ENCODE results near the gene RAI2. TPM values are rescaled to one million over a fixed set of nuclear protein-coding genes. Genes with fewer than 3 reads are reported as not detected.
A peak's percentile ranks its signal among the peaks of the same experiment; 100 is the strongest.

RAI2 gene
- 0.59 TPM in 1 of 2 replicates, not detected in the other for total RNA-seq (ENCODE audit: low replicate concordance)

DNA sequence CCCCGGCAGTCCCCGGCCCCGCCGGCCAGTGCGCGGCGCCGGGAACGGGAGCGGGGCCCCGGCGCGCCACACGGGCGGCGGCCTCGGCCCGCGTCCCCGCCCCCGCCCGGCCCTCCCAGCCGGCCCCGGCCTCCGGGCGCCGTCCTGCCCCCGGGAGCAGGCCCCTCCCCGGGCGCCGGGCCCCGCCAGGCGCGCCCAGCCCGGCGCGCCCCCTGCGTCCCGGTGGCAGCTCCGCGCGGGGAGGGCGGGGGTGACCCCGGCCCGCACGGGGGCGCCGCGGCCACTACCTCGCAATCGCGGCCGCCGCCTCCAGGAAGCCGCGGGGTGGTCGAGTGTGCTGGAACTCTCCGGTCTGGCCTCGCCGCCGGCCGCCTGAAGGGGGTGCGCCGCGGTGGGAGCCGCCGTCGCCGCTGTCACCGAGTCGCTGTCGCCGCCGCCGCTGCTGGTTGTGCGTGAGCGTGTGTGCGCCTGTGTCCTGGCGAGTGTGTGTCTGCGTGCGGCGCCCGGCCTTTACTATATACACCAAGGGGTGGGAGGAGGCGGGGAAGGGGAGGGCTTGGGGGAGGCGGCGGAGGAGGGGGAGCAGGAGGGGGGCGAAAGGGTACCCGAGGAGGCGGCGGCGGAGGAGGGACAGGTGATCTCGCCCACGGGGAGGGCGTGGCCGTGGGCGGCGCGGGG, at the start of gene RAI2:
Gene RAI2, minus strand, starts transcription at position 488 of the 678 bp plus-strand sequence. CDS start 59,288 bp downstream, outside the sequence.
- no peak for TF ChIP-seq EZH2 (IDR thresholded peaks at IDR 0.05)
- TF ChIP-seq, protein P1, sequence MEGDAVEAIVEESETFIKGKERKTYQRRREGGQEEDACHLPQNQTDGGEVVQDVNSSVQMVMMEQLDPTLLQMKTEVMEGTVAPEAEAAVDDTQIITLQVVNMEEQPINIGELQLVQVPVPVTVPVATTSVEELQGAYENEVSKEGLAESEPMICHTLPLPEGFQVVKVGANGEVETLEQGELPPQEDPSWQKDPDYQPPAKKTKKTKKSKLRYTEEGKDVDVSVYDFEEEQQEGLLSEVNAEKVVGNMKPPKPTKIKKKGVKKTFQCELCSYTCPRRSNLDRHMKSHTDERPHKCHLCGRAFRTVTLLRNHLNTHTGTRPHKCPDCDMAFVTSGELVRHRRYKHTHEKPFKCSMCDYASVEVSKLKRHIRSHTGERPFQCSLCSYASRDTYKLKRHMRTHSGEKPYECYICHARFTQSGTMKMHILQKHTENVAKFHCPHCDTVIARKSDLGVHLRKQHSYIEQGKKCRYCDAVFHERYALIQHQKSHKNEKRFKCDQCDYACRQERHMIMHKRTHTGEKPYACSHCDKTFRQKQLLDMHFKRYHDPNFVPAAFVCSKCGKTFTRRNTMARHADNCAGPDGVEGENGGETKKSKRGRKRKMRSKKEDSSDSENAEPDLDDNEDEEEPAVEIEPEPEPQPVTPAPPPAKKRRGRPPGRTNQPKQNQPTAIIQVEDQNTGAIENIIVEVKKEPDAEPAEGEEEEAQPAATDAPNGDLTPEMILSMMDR (IDR thresholded peaks at IDR 0.05), result peak; percentile 36
- H3F3A ChIP-seq (ENCODE audit: low read depth), result peaks cover 10% of the 10 kb centered on the region
- H3K9me3 Mint-ChIP-seq, result peaks cover 6% of the 10 kb centered on the region
- no peaks in the 10 kb centered on the region for H3K36me3 ChIP-seq
- no peaks in the 10 kb centered on the region for H4K20me1 ChIP-seq (ENCODE audit: low read depth)
- H2AFZ ChIP-seq (replicated peaks), result peak within 1 kb of the TSS; percentile 72
- H3K27ac Mint-ChIP-seq, result no peak within 1 kb of the TSS
- peak within 1 kb of the TSS; percentile 85 for H3K4me2 ChIP-seq
- H3K9ac ChIP-seq, result no peak within 1 kb of the TSS
- no peaks in the 10 kb centered on the region for H3K36me3 Mint-ChIP-seq
- no peaks in the 10 kb centered on the region for H3K9me3 ChIP-seq (ENCODE audit: low read depth)
- H3K4me1 ChIP-seq, result peaks cover 6% of the 10 kb centered on the region
- H3K27ac ChIP-seq, result no peak within 1 kb of the TSS
- DNase-seq (ENCODE audit: low spot score), result peak; percentile 77
- no peaks in the 10 kb centered on the region for H3K79me2 ChIP-seq (ENCODE audit: low read depth)
- peak within 1 kb of the TSS; percentile 87 for H3K4me3 Mint-ChIP-seq
- H3K4me3 ChIP-seq, result peak within 1 kb of the TSS; percentile 58
- H3K27me3 Mint-ChIP-seq (ENCODE audit: insufficient read depth, low read depth), result peaks cover 33% of the 10 kb centered on the region
- H3K27me3 ChIP-seq, result peaks cover 89% of the 10 kb centered on the region
- peaks cover 14% of the 10 kb centered on the region for H3K4me1 Mint-ChIP-seq

DNA sequence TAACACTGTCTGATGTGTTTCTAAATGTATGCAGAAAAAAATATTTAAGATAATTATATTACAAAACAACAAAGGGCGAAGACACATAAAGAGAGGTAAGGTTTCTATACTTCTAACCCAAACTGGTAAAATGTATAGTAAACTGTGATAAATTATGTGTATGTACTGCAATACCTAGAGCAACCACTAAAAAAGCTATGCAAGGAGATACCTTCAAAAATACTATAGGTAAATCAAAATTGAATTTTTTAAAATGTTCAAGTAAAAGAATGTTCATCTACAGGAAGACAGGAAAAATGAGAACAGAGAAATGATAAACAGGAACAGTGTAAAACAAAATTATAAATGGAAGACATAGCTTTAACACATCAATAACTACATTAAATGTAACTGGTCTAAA, 27.3 kb upstream of the RAI2 start:
- H3K4me3 Mint-ChIP-seq, result no peak overlapping the region
- H3K27ac Mint-ChIP-seq, result no peak overlapping the region

DNA sequence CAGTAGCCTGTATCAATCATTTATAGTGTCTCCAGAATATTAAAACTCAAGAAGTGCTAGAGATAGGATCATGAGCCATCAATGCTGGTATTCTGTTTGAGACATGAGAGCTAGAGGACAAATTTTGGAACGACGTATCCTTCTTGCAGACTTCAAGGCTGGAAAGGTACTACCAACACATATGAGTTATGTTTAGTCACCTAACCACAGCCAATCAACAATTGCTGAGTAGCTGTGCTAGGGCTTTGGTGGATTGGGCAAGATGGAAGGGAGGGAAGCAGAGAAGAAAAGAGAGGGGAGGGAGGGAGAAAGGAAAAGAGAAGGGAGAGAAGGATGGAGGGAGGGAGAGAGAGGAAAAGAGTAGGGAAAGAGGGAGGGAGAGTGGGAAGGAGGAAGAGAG, 21.6 kb upstream of the RAI2 start:
- peaks cover 2% of the 10 kb centered on the region for H3K27me3 Mint-ChIP-seq (ENCODE audit: insufficient read depth, low read depth)
- TF ChIP-seq EZH2phosphoT487 (IDR thresholded peaks at IDR 0.05), result no peak
- H3K27ac Mint-ChIP-seq, result no peak overlapping the region

More for the DNA sequence above, 27.3 kb upstream of the RAI2 start:
- H3F3A ChIP-seq (ENCODE audit: low read depth), result no peaks in the 10 kb centered on the region
- no peaks in the 10 kb centered on the region for H3K27me3 ChIP-seq
- H3K36me3 ChIP-seq, result no peaks in the 10 kb centered on the region
- no peak overlapping the region for H3K4me2 ChIP-seq
- H4K20me1 ChIP-seq (ENCODE audit: low read depth), result no peaks in the 10 kb centered on the region
- TF ChIP-seq, protein P1 (IDR thresholded peaks at IDR 0.05), result no peak
- no peak for DNase-seq (ENCODE audit: low spot score)
- H3K9me3 ChIP-seq (ENCODE audit: low read depth), result peaks cover 8% of the 10 kb centered on the region
- H3K79me2 ChIP-seq (ENCODE audit: low read depth), result no peaks in the 10 kb centered on the region
- Mint-ChIP-seq H3K36me3 (no peaks in the 10 kb centered on the region), H3K27me3 (ENCODE audit: insufficient read depth, low read depth) (peaks cover 1% of the 10 kb centered on the region), H3K4me1 (no peaks in the 10 kb centered on the region), H3K9me3 (no peaks in the 10 kb centered on the region)
- no peak overlapping the region for H2AFZ ChIP-seq (replicated peaks)
- no peak overlapping the region for H3K27ac ChIP-seq
- no peaks in the 10 kb centered on the region for H3K4me1 ChIP-seq
- H3K4me3 ChIP-seq, result no peak overlapping the region
- no peak overlapping the region for H3K9ac ChIP-seq

DNA sequence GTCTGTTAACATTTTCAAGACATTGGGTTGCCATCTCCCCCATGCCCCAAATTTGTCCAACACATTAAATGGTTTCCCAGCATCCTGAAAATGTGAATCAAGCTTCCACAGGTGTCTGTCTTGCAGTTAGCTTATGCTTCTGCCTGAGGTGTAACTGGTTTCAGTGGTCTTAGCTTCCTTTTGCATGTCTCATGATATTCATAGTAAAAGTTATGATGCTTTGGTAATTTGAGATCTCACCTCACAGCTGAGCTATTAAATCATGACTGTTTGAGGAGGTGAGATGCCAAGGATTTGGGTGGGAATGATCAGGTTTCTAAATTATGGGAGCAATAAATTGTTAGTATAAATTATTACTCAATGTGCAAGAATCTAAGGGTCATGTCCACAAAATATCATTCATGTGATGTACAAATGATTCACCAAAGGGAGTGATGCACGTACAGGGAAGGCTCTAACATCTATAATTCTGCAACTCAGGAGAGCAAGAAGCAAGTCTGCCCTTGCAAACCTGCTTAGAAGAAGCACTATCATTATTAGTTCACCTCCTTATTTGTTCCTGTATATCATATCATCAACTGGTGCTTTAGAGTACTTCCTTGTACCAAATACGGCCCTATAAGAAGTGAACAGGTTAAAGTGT, 17.1 kb upstream of the RAI2 start:
- no peak overlapping the region for H2AFZ ChIP-seq (replicated peaks)
- no peak overlapping the region for H3K4me2 ChIP-seq
- no peak overlapping the region for H3K27ac ChIP-seq
- Mint-ChIP-seq H3K27me3 (ENCODE audit: insufficient read depth, low read depth) (no peaks in the 10 kb centered on the region), H3K4me1 (no peaks in the 10 kb centered on the region), H3K27ac (no peak overlapping the region), H3K36me3 (no peaks in the 10 kb centered on the region), H3K9me3 (peaks cover 2% of the 10 kb centered on the region), H3K4me3 (no peak overlapping the region)
- TF ChIP-seq, protein P1 (IDR thresholded peaks at IDR 0.05), result no peak
- TF ChIP-seq EZH2 (IDR thresholded peaks at IDR 0.05), result no peak
- TF ChIP-seq EZH2phosphoT487 (IDR thresholded peaks at IDR 0.05), result no peak
- H3K9me3 ChIP-seq (ENCODE audit: low read depth), result peaks cover 6% of the 10 kb centered on the region
- no peaks in the 10 kb centered on the region for H3F3A ChIP-seq (ENCODE audit: low read depth)
- H3K27me3 ChIP-seq, result no peaks in the 10 kb centered on the region
- DNase-seq (ENCODE audit: low spot score), result no peak
- no peak overlapping the region for H3K4me3 ChIP-seq
- H3K36me3 ChIP-seq, result no peaks in the 10 kb centered on the region
- no peak overlapping the region for H3K9ac ChIP-seq
- no peaks in the 10 kb centered on the region for H4K20me1 ChIP-seq (ENCODE audit: low read depth)
- H3K79me2 ChIP-seq (ENCODE audit: low read depth), result no peaks in the 10 kb centered on the region
- no peaks in the 10 kb centered on the region for H3K4me1 ChIP-seq

More for the DNA sequence above, 21.6 kb upstream of the RAI2 start:
- no peaks in the 10 kb centered on the region for H3F3A ChIP-seq (ENCODE audit: low read depth)
- H3K9ac ChIP-seq, result no peak overlapping the region
- no peaks in the 10 kb centered on the region for H3K36me3 Mint-ChIP-seq
- H3K36me3 ChIP-seq, result no peaks in the 10 kb centered on the region
- no peak overlapping the region for H3K4me2 ChIP-seq
- no peak overlapping the region for H3K27ac ChIP-seq
- H3K9me3 ChIP-seq (ENCODE audit: low read depth), result peaks cover 3% of the 10 kb centered on the region
- DNase-seq (ENCODE audit: low spot score), result no peak
- H3K27me3 ChIP-seq, result no peaks in the 10 kb centered on the region
- H3K4me1 Mint-ChIP-seq, result no peaks in the 10 kb centered on the region
- H3K4me3 ChIP-seq, result no peak overlapping the region
- H2AFZ ChIP-seq (replicated peaks), result no peak overlapping the region
- H4K20me1 ChIP-seq (ENCODE audit: low read depth), result no peaks in the 10 kb centered on the region
- no peaks in the 10 kb centered on the region for H3K79me2 ChIP-seq (ENCODE audit: low read depth)
- no peak overlapping the region for H3K4me3 Mint-ChIP-seq
- no peaks in the 10 kb centered on the region for H3K4me1 ChIP-seq
- H3K9me3 Mint-ChIP-seq, result no peaks in the 10 kb centered on the region
